Activated CD8-positive, alpha-beta memory T cell treated with anti-CD3 and anti-CD28 coated beads for 36 hours (primary cell): ENCODE data around the gene LRBA. TPM values are rescaled to one million over a fixed set of nuclear protein-coding genes. Genes with fewer than 3 reads are reported as not detected.

Experiments used
- CTCF ChIA-PET: fragments of 350-600 bp; sonication (Branson Sonifier 250); formaldehyde crosslinking; loops from one replicate; lab custom pipeline; 2021; ENCODE audit warnings: antibody characterized with exemption; lab: Charles Lee
- POLR2A ChIA-PET: fragments of 350-600 bp; sonication (Branson Sonifier 250); formaldehyde crosslinking; loops from one replicate; lab custom pipeline; 2021; ENCODE audit warnings: antibody characterized with exemption; lab: Charles Lee
- total RNA-seq, 2 experiments: library from RNA; stranded (reverse); gene quantifications; one replicate each; pipeline ENCODE4 v1.2.3, GENCODE V29; 2021

The LRBA gene
- total RNA-seq, 2 experiments from 2014 or later = 62.2 to 64.8 TPM

- CTCF ChIA-PET = no interaction called here
- POLR2A ChIA-PET = no interaction called here
Measured at GRCh38 chr4:150909116-150909515, 106.0 kb downstream of the LRBA start.

- ChIA-PET CTCF (no interaction called here), POLR2A (no interaction called here)
Measured at GRCh38 chr4:150906987-150907633, 108.0 kb downstream of the LRBA start.

- CTCF ChIA-PET = no interaction called here
- POLR2A ChIA-PET = no interaction called here
Measured at GRCh38 chr4:150904671-150905070, 110.4 kb downstream of the LRBA start.

GRCh38 chr4:150903603-150904002 is 111.5 kb downstream of the LRBA start:
- CTCF ChIA-PET = no interaction called here
- POLR2A ChIA-PET = no interaction called here

- ChIA-PET POLR2A (no interaction called here), CTCF (no interaction called here)
Measured at GRCh38 chr4:150896497-150896896, 118.6 kb downstream of the LRBA start.

GRCh38 chr4:150890246-150890645 is 124.8 kb downstream of the LRBA start:
- ChIA-PET CTCF (no interaction called here), POLR2A (no interaction called here)

GRCh38 chr4:150889306-150889705 is 125.8 kb downstream of the LRBA start:
- POLR2A ChIA-PET = no interaction called here
- CTCF ChIA-PET = no interaction called here

- CTCF ChIA-PET = no interaction called here
Measured at GRCh38 chr4:150888625-150889024, 126.5 kb downstream of the LRBA start.

GRCh38 chr4:150888217-150888616 is 126.9 kb downstream of the LRBA start:
- POLR2A ChIA-PET = no interaction called here
- CTCF ChIA-PET = no interaction called here

More at GRCh38 chr4:150888625-150889024, 126.5 kb downstream of the LRBA start:
- POLR2A ChIA-PET = no interaction called here

- POLR2A ChIA-PET = no interaction called here
- CTCF ChIA-PET = no interaction called here
Measured at GRCh38 chr4:150886597-150886996, 128.5 kb downstream of the LRBA start.

GRCh38 chr4:150884625-150885024 is 130.5 kb downstream of the LRBA start:
- ChIA-PET POLR2A (no interaction called here), CTCF (no interaction called here)

- POLR2A ChIA-PET = no interaction called here
- CTCF ChIA-PET = no interaction called here
Measured at GRCh38 chr4:150875367-150875766, 139.7 kb downstream of the LRBA start.

- ChIA-PET POLR2A (no interaction called here), CTCF (no interaction called here)
Measured at GRCh38 chr4:150874338-150875226, 140.5 kb downstream of the LRBA start.

- CTCF ChIA-PET = interaction anchor here (0.7 to 1.6 kb wide), 5 partner anchors 12 to 430 kb away, joined by 3 to 6 read pairs (median 3); no protein-coding TSS in a partner anchor
- POLR2A ChIA-PET = no interaction called here
Measured at GRCh38 chr4:150867148-150867547, 147.9 kb downstream of the LRBA start.

GRCh38 chr4:150863456-150863855 is 151.6 kb downstream of the LRBA start:
- POLR2A ChIA-PET = no interaction called here

GRCh38 chr4:150862829-150863228 is 152.3 kb downstream of the LRBA start:
- ChIA-PET POLR2A (no interaction called here), CTCF (no interaction called here)

More at GRCh38 chr4:150863456-150863855, 151.6 kb downstream of the LRBA start:
- CTCF ChIA-PET = no interaction called here

- CTCF ChIA-PET = no interaction called here
- POLR2A ChIA-PET = no interaction called here
Measured at GRCh38 chr4:150859453-150859852, 155.6 kb downstream of the LRBA start.

- ChIA-PET CTCF (interaction anchor here (1.7 to 1.9 kb wide), 2 partner anchors 11 to 28 kb away, joined by 3 to 6 read pairs; no protein-coding TSS in a partner anchor), POLR2A (no interaction called here)
Measured at GRCh38 chr4:150855981-150856510, 159.0 kb downstream of the LRBA start.

- CTCF ChIA-PET = interaction anchor here (1.7 to 1.9 kb wide), 2 partner anchors 13 to 26 kb away, joined by 3 to 6 read pairs; no protein-coding TSS in a partner anchor
- POLR2A ChIA-PET = no interaction called here
Measured at GRCh38 chr4:150854600-150854999, 160.5 kb downstream of the LRBA start.

GRCh38 chr4:150853882-150854281 is 161.2 kb downstream of the LRBA start:
- CTCF ChIA-PET = no interaction called here

More at GRCh38 chr4:150853882-150854281, 161.2 kb downstream of the LRBA start:
- POLR2A ChIA-PET = no interaction called here
